Tibial nerve (tissue), 4 donors: ENCODE data around the gene CACNA1A. TPM values are rescaled to one million over a fixed set of nuclear protein-coding genes. Genes with fewer than 3 reads are reported as not detected.

Source experiments
- DNase-seq, 2 donors: peaks; one replicate each; pipeline ENCODE4 v3.0.0-alpha.2; 2019; ENCODE audit warnings: low spot score in 2 of 2
- H3K27ac ChIP-seq, 4 donors: fragments of 200-600 bp; sonication (generic) in 3 of 4; one replicate each; pipeline ENCODE4 v1.5.1; 2017 to 2019; ENCODE audit warnings: mild to moderate bottlenecking in 1 of 4
- H3K27me3 ChIP-seq, 2 donors: fragments of 200-600 bp; sonication (generic) in 1 of 2; one replicate each; pipeline versions ENCODE4 v1.5.1 to v1.6.0; 2017 to 2019
- H3K36me3 ChIP-seq, 3 donors: fragments of 200-600 bp; sonication (generic); one replicate each; pipeline ENCODE4 v1.5.1; 2018 to 2019
- H3K4me1 ChIP-seq, 4 donors: fragments of 200-600 bp; sonication (generic) in 3 of 4; one replicate each; pipeline ENCODE4 v1.5.1; 2017 to 2019
- H3K4me3 ChIP-seq, 4 donors: fragments of 200-600 bp; sonication (generic) in 3 of 4; one replicate each; pipeline ENCODE4 v1.5.1; 2017 to 2019; ENCODE audit warnings: mild to moderate bottlenecking in 1 of 4, moderate library complexity in 1 of 4
- H3K9me3 ChIP-seq, 4 donors: fragments of 200-600 bp; sonication (generic) in 3 of 4; one replicate each; pipeline ENCODE4 v1.5.1; 2017 to 2019
- EP300 ChIP-seq, 2 donors: sonication (generic); formaldehyde crosslinking; IDR thresholded peaks; one replicate each; pipeline ENCODE4 v1.6.1; 2017; ENCODE audit warnings: antibody characterized with exemption in 2 of 2, mild to moderate bottlenecking in 1 of 2
- POLR2A ChIP-seq, 2 donors: fragments of 450-650 bp; IDR thresholded peaks; one replicate each; pipeline ENCODE4 v1.6.1; 2017; ENCODE audit warnings: antibody characterized with exemption in 2 of 2, mild to moderate bottlenecking in 2 of 2, moderate library complexity in 2 of 2
- WGBS, 2 donors: methylation state at CpG; one replicate each; pipeline ENCODE4 v1.1.5; 2018; 5-methylcytosine and 5-hydroxymethylcytosine counted together
- total RNA-seq, 4 donors: library from RNA; depleted of rRNA; stranded (reverse); fragments of >200 nt; gene quantifications; one replicate each; pipeline ENCODE4 v1.1.0, GENCODE V29; 2016
- TF ChIP-seq, protein P1 (sequence below), 5 experiments: fragments of 200-600 bp in 3 of 5; fragments of 450-650 bp in 2 of 5; sonication (generic) in 3 of 5; IDR thresholded peaks; one replicate each; pipeline ENCODE4 v1.5.1; 2016 to 2019; ENCODE audit warnings: antibody characterized with exemption in 5 of 5, mild to moderate bottlenecking in 3 of 5, moderate library complexity in 2 of 5

The CACNA1A gene
- total RNA-seq, 4 donors from 2014 or later, result 4.0 to 10.2 (median 9.3) TPM

DNA sequence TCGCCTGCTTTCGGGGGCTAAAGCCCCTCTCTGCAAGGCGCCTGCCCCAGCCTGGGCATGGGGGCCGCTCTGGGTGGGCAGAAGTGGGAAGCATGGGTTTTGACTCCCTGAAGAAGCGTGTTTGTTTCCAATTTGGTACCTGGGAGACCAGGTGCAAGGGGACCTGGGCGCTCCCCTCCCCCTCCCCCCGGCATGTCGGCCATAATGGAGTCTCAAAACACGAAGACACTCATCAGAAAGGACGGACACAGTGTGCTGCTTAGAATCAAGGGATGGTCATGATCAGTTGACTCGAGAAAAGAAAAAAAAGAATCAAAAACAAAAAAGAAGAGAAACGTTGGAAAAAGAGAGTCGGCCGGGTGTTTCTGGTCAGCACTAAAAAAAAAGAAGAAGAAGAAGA, 279.3 kb downstream of the CACNA1A start:
- Histone ChIP-seq H3K4me1 (no peaks in the 10 kb centered on the region), H3K4me3 (no peak overlapping the region), H3K9me3 (no peaks in the 10 kb centered on the region), H3K27ac (no peak overlapping the region), H3K36me3 (no peaks in the 10 kb centered on the region), H3K27me3 (peaks cover 0 to 11% of the 10 kb centered on the region in 2 donors)
- DNase-seq, result no peak
- TF ChIP-seq POLR2A (IDR thresholded peaks at IDR 0.05) (no peak), EP300 (IDR thresholded peaks at IDR 0.05) (no peak)
- TF ChIP-seq, protein P1, sequence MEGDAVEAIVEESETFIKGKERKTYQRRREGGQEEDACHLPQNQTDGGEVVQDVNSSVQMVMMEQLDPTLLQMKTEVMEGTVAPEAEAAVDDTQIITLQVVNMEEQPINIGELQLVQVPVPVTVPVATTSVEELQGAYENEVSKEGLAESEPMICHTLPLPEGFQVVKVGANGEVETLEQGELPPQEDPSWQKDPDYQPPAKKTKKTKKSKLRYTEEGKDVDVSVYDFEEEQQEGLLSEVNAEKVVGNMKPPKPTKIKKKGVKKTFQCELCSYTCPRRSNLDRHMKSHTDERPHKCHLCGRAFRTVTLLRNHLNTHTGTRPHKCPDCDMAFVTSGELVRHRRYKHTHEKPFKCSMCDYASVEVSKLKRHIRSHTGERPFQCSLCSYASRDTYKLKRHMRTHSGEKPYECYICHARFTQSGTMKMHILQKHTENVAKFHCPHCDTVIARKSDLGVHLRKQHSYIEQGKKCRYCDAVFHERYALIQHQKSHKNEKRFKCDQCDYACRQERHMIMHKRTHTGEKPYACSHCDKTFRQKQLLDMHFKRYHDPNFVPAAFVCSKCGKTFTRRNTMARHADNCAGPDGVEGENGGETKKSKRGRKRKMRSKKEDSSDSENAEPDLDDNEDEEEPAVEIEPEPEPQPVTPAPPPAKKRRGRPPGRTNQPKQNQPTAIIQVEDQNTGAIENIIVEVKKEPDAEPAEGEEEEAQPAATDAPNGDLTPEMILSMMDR (IDR thresholded peaks at IDR 0.05), result no peak
- 69 to 77% methylated on average over 12 to 14 of the region's 14 CpGs for WGBS, 2 donors

DNA sequence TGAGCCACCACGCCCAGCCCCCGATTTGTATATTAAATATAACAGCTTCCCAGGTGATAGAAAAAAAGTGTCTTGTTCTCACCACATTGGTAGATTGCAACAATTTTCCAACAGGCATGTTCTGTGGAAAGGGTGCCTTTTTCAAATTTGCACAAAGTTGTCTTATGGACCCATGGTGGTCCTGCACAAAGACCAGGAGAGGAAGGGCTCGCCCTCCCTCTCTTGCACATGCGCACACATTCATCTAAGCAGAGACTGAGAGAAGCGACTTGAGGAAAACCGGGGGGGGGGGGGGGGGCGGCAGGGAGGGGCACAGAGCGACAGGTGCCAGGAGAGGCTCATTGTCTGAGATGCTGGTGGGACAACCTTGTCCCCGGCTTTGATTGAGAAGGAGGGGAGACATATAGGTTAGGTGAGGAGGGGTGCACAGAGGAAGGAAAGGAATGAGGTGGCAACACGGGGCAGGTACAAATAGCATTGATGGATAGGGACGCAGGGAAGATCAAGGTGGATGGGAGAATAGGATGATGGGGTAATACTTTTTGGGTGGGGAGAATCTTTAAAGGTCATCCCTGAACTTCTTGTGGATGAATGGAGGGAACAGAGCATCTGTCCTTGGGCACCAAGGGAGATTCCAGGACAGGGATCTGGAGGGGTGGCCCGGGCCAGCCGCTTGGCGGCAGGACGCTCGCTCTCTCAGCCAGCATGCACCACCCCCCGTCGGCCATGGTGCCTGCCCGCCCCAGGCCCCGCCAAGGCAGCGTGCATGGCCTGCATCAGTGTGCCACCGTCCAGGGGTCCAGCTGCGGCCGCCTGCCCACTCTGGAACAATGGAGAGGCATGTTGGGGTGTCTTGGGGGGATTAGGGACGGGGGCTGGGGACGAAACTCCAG, 280.1 kb downstream of the CACNA1A start:
- H3K27me3 ChIP-seq, result peaks cover 0 to 11% of the 10 kb centered on the region in 2 donors
- no peaks in the 10 kb centered on the region for H3K36me3 ChIP-seq
- H3K4me1 ChIP-seq, result no peaks in the 10 kb centered on the region
- DNase-seq, result no peak
- no peak overlapping the region for H3K4me3 ChIP-seq
- WGBS, 2 donors, result 84 to 85% methylated on average over 18 to 21 of the region's 26 CpGs
- no peak overlapping the region for H3K27ac ChIP-seq
- no peaks in the 10 kb centered on the region for H3K9me3 ChIP-seq
- TF ChIP-seq POLR2A (IDR thresholded peaks at IDR 0.05), result no peak
- TF ChIP-seq, protein P1 (IDR thresholded peaks at IDR 0.05), result no peak
- no peak for TF ChIP-seq EP300 (IDR thresholded peaks at IDR 0.05)

DNA sequence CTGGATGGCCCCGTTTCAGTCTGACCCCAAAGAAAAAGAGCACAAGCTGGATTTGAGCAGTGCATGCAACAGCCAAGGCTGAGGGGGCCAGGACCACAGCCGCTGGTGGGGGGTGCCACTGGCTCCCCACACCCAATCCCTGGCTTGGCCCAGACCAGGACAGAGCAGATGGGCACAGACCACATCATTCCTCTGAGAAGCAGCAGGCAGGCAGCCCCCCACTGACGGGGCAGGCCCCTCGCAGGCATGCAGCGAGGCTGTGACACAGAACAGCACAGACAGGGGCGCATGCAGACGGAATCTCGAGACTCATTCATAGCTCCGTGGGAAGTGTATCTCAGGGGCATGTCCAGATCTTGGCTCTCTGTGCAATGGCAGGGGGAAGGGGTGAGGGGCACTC, 281.2 kb downstream of the CACNA1A start:
- H3K4me3 ChIP-seq, result no peak overlapping the region
- no peaks in the 10 kb centered on the region for H3K36me3 ChIP-seq
- no peaks in the 10 kb centered on the region for H3K4me1 ChIP-seq
- no peak for TF ChIP-seq EP300 (IDR thresholded peaks at IDR 0.05)
- TF ChIP-seq, protein P1 (IDR thresholded peaks at IDR 0.05), result no peak
- TF ChIP-seq POLR2A (IDR thresholded peaks at IDR 0.05), result no peak
- H3K27ac ChIP-seq, result no peak overlapping the region
- H3K9me3 ChIP-seq, result peaks cover 0 to 8% (median 0%) of the 10 kb centered on the region in 4 donors
- no peak for DNase-seq
- WGBS, 2 donors, result 41 to 44% methylated on average over 8 to 9 of the region's 9 CpGs
- peaks cover 0 to 11% of the 10 kb centered on the region in 2 donors for H3K27me3 ChIP-seq

DNA sequence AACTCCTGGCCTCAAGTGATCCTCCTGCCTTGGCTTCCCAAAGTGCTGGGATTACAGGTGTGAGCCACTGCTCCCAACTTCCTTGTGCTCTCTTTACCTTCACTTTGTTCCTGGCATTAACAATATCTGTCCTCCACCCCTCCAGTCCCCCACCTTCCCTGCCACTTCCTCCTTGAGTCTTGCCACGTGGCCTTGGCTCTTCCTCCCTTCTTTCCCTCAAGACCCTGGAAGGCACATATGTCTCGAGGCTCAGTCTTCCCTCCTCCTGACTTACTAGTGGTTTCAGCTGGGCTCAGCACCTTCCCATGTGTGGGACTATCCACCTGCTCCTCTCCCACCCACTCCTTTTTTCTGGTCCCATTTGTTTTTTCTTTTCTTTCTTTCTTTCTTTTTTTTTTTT, 285.4 kb downstream of the CACNA1A start:
- TF ChIP-seq POLR2A (IDR thresholded peaks at IDR 0.05) (no peak), EP300 (IDR thresholded peaks at IDR 0.05) (no peak)
- TF ChIP-seq, protein P1 (IDR thresholded peaks at IDR 0.05), result no peak
- 38 to 47% methylated on average over 2 of the region's 2 CpGs for WGBS, 2 donors

More for the DNA sequence above, 285.4 kb downstream of the CACNA1A start:
- Histone ChIP-seq H3K27me3 (peaks cover 0 to 4% of the 10 kb centered on the region in 2 donors), H3K4me1 (no peaks in the 10 kb centered on the region), H3K27ac (no peak overlapping the region), H3K9me3 (peaks cover 0 to 15% (median 0%) of the 10 kb centered on the region in 4 donors), H3K4me3 (no peak overlapping the region), H3K36me3 (no peaks in the 10 kb centered on the region)
- no peak for DNase-seq
